Adrenal gland (tissue), 5 donors: ENCODE measurements around the gene IKZF2.

Source experiments
- CTCF ChIP-seq, 6 experiments: fragments of 450-650 bp in 4 of 6; fragments of 200-600 bp in 2 of 6; sonication (generic) in 1 of 6; IDR thresholded peaks; 1 replicate in 5 of 6; 2 replicates in 1 of 6; pipeline versions ENCODE4 v1.5.1 to v1.8.0; 2016 to 2021; ENCODE audit warnings: antibody characterized with exemption in 6 of 6, mild to moderate bottlenecking in 2 of 6, moderate library complexity in 1 of 6
- POLR2A ChIP-seq, 2 donors: fragments of 450-650 bp; IDR thresholded peaks; one replicate each; pipeline ENCODE4 v1.6.1; 2017; ENCODE audit warnings: antibody characterized with exemption in 2 of 2, mild to moderate bottlenecking in 2 of 2, moderate library complexity in 1 of 2
- donor health status: DM: no; HTN: no; CAD: no.

DNA sequence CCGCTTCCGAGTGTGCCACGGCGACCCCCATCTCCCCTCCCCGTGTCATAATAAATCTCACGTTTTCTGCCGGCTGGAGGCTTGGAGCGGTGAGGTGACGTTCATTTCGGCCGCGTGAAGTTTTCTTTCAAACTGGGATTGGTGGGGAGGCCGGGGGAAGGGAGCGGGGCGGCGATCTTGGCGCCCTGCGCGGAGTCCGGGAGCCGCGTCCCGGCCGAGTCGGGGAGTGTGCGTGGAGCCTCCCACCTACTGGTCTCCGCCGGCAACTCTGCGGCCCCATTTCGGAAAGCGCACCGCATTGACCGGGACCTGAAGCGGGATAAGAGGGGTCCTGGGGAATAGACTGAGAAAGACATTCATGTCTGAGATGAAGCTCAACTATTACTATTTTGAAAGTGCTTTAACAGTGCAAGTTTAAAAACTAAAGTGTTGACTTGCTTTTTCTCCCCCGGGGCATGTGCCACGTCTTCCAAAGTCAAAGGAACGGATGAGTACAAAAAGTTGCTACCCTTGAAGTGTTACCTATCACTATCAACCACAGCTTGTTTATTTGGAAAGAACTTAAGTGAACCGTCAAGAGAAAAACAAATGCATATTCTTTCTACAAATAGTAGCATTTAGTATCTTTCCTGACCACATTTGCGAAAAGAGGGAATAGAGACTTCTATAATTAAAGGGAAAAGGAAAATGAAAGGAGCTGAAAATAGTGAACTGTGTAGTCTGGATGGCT lies 818 bp upstream of the IKZF2 start:
- TF ChIP-seq CTCF (IDR thresholded peaks at IDR 0.05) (peak; percentile 16 to 45 (median 40)), POLR2A (IDR thresholded peaks at IDR 0.05) (no peak)
